ENCODE measurements around the gene TCN2. TPM values are rescaled to one million over a fixed set of nuclear protein-coding genes. Genes with fewer than 3 reads are reported as not detected.
A peak's percentile ranks its signal among the peaks of the same experiment; 100 is the strongest.

TCN2 gene
- total and polyA plus RNA-seq, 5 donors from 2014 or later, result 0.23 to 1.7 (median 0.85) TPM

- peaks cover 0 to 3% (median 0%) of the 10 kb centered on the region in 7 donors for H3K9me3 Mint-ChIP-seq
- H3K4me3 Mint-ChIP-seq, result no peak overlapping the region
- no peaks in the 10 kb centered on the region for H3K27me3 Mint-ChIP-seq
- DNase-seq (no peak), ATAC-seq (ENCODE audit: low read depth in 2 of 2) (no peak)
- H3K4me3 ChIP-seq (ENCODE audit: low read depth, low read length), result no peak overlapping the region
- no peaks in the 10 kb centered on the region for H3K36me3 ChIP-seq (ENCODE audit: control insufficient read depth, insufficient read depth, low read length)
- no peaks in the 10 kb centered on the region for H3K9me3 ChIP-seq (ENCODE audit: control insufficient read depth in 2 of 2, low read length in 2 of 2)
- H3K4me1 ChIP-seq (ENCODE audit: control insufficient read depth, insufficient read depth, low read length, poor library complexity, severe bottlenecking), result peaks cover 18% of the 10 kb centered on the region
- peaks cover 4% of the 10 kb centered on the region for H3K36me3 Mint-ChIP-seq
- no peak overlapping the region for H3K27ac Mint-ChIP-seq
- peaks cover 0 to 34% (median 21%) of the 10 kb centered on the region in 4 donors for H3K4me1 Mint-ChIP-seq
- H3K27me3 ChIP-seq (ENCODE audit: control insufficient read depth, insufficient read depth, low read length), result no peaks in the 10 kb centered on the region
- no peak overlapping the region for H3K27ac ChIP-seq (ENCODE audit: insufficient read depth, low read length, poor library complexity, severe bottlenecking)
Observed at GRCh38 chr22:30640839-30641430, 34.0 kb downstream of the TCN2 start.

GRCh38 chr22:30643055-30643875, 36.3 kb downstream of the TCN2 start:
- Histone ChIP-seq H3K36me3 (ENCODE audit: control insufficient read depth, insufficient read depth, low read length) (no peaks in the 10 kb centered on the region), H3K9me3 (ENCODE audit: control insufficient read depth in 2 of 2, low read length in 2 of 2) (no peaks in the 10 kb centered on the region), H3K27me3 (ENCODE audit: control insufficient read depth, insufficient read depth, low read length) (no peaks in the 10 kb centered on the region), H3K4me3 (ENCODE audit: low read depth, low read length) (no peak overlapping the region), H3K27ac (ENCODE audit: insufficient read depth, low read length, poor library complexity, severe bottlenecking) (no peak overlapping the region), H3K4me1 (ENCODE audit: control insufficient read depth, insufficient read depth, low read length, poor library complexity, severe bottlenecking) (no peaks in the 10 kb centered on the region)
- H3K4me1 Mint-ChIP-seq, result peaks cover 0 to 24% (median 13%) of the 10 kb centered on the region in 4 donors
- H3K27me3 Mint-ChIP-seq, result no peaks in the 10 kb centered on the region
- H3K36me3 Mint-ChIP-seq, result peaks cover 9% of the 10 kb centered on the region
- peak overlapping the region in 2 of 3 donors; percentile 29 to 56 for H3K27ac Mint-ChIP-seq
- DNase-seq (no peak), ATAC-seq (ENCODE audit: low read depth in 2 of 2) (no peak)
- peaks cover 0 to 3% (median 0%) of the 10 kb centered on the region in 7 donors for H3K9me3 Mint-ChIP-seq
- no peak overlapping the region for H3K4me3 Mint-ChIP-seq

- no peaks in the 10 kb centered on the region for H3K27me3 ChIP-seq (ENCODE audit: control insufficient read depth, insufficient read depth, low read length)
- H3K9me3 ChIP-seq (ENCODE audit: control insufficient read depth in 2 of 2, low read length in 2 of 2), result no peaks in the 10 kb centered on the region
- H3K36me3 Mint-ChIP-seq, result peaks cover 6% of the 10 kb centered on the region
- H3K27me3 Mint-ChIP-seq, result no peaks in the 10 kb centered on the region
- no peak for DNase-seq
- peaks cover under 1 to 26% (median 13%) of the 10 kb centered on the region in 4 donors for H3K4me1 Mint-ChIP-seq
- H3K9me3 Mint-ChIP-seq, result no peaks in the 10 kb centered on the region
- no peak overlapping the region for H3K4me3 ChIP-seq (ENCODE audit: low read depth, low read length)
- H3K27ac Mint-ChIP-seq, result no peak overlapping the region
- peaks cover 10% of the 10 kb centered on the region for H3K4me1 ChIP-seq (ENCODE audit: control insufficient read depth, insufficient read depth, low read length, poor library complexity, severe bottlenecking)
- no peak overlapping the region for H3K27ac ChIP-seq (ENCODE audit: insufficient read depth, low read length, poor library complexity, severe bottlenecking)
- no peaks in the 10 kb centered on the region for H3K36me3 ChIP-seq (ENCODE audit: control insufficient read depth, insufficient read depth, low read length)
- ATAC-seq (ENCODE audit: low read depth in 2 of 2), result no peak
- H3K4me3 Mint-ChIP-seq, result peak overlapping the region in 1 of 4 donors; percentile 66
Observed at GRCh38 chr22:30646518-30647160, 39.7 kb downstream of the TCN2 start.

GRCh38 chr22:30647536-30647935, 40.6 kb downstream of the TCN2 start:
- H3K4me3 Mint-ChIP-seq, result no peak overlapping the region
- DNase-seq (no peak), ATAC-seq (ENCODE audit: low read depth in 2 of 2) (no peak)
- peaks cover 6% of the 10 kb centered on the region for H3K36me3 Mint-ChIP-seq
- H3K27ac Mint-ChIP-seq, result no peak overlapping the region
- no peak overlapping the region for H3K27ac ChIP-seq (ENCODE audit: insufficient read depth, low read length, poor library complexity, severe bottlenecking)
- no peaks in the 10 kb centered on the region for H3K9me3 Mint-ChIP-seq
- H3K9me3 ChIP-seq (ENCODE audit: control insufficient read depth in 2 of 2, low read length in 2 of 2), result no peaks in the 10 kb centered on the region
- H3K4me1 Mint-ChIP-seq, result peaks cover 9 to 30% (median 20%) of the 10 kb centered on the region in 4 donors
- H3K4me1 ChIP-seq (ENCODE audit: control insufficient read depth, insufficient read depth, low read length, poor library complexity, severe bottlenecking), result peaks cover 10% of the 10 kb centered on the region
- no peaks in the 10 kb centered on the region for H3K27me3 Mint-ChIP-seq
- no peaks in the 10 kb centered on the region for H3K27me3 ChIP-seq (ENCODE audit: control insufficient read depth, insufficient read depth, low read length)
- H3K4me3 ChIP-seq (ENCODE audit: low read depth, low read length), result no peak overlapping the region
- H3K36me3 ChIP-seq (ENCODE audit: control insufficient read depth, insufficient read depth, low read length), result no peaks in the 10 kb centered on the region

GRCh38 chr22:30648825-30649224, 41.9 kb downstream of the TCN2 start:
- no peaks in the 10 kb centered on the region for H3K9me3 Mint-ChIP-seq
- peak overlapping the region in 1 of 3 donors; percentile 71 for H3K27ac Mint-ChIP-seq
- peaks cover 9 to 37% (median 16%) of the 10 kb centered on the region in 4 donors for H3K4me1 Mint-ChIP-seq

GRCh38 chr22:30649430-30650007, 42.5 kb downstream of the TCN2 start:
- DNase-seq (peak in 2 of 3 donors; percentile 30 to 84), ATAC-seq (ENCODE audit: low read depth in 2 of 2) (peak; percentile 99)
- H3K27me3 Mint-ChIP-seq, result no peaks in the 10 kb centered on the region
- Histone ChIP-seq H3K4me3 (ENCODE audit: low read depth, low read length) (no peak overlapping the region), H3K27me3 (ENCODE audit: control insufficient read depth, insufficient read depth, low read length) (no peaks in the 10 kb centered on the region), H3K27ac (ENCODE audit: insufficient read depth, low read length, poor library complexity, severe bottlenecking) (peak overlapping the region; percentile 47), H3K4me1 (ENCODE audit: control insufficient read depth, insufficient read depth, low read length, poor library complexity, severe bottlenecking) (peaks cover 10% of the 10 kb centered on the region), H3K36me3 (ENCODE audit: control insufficient read depth, insufficient read depth, low read length) (no peaks in the 10 kb centered on the region), H3K9me3 (ENCODE audit: control insufficient read depth in 2 of 2, low read length in 2 of 2) (no peaks in the 10 kb centered on the region)
- H3K9me3 Mint-ChIP-seq, result no peaks in the 10 kb centered on the region
- peak overlapping the region in 1 of 3 donors; percentile 71 for H3K27ac Mint-ChIP-seq
- H3K4me1 Mint-ChIP-seq, result peaks cover 9 to 35% (median 15%) of the 10 kb centered on the region in 4 donors
- H3K4me3 Mint-ChIP-seq, result peak overlapping the region in 1 of 4 donors; percentile 32
- peaks cover 6% of the 10 kb centered on the region for H3K36me3 Mint-ChIP-seq

More at GRCh38 chr22:30648825-30649224, 41.9 kb downstream of the TCN2 start:
- no peak for ATAC-seq (ENCODE audit: low read depth in 2 of 2)
- Histone ChIP-seq H3K9me3 (ENCODE audit: control insufficient read depth in 2 of 2, low read length in 2 of 2) (no peaks in the 10 kb centered on the region), H3K27ac (ENCODE audit: insufficient read depth, low read length, poor library complexity, severe bottlenecking) (no peak overlapping the region), H3K36me3 (ENCODE audit: control insufficient read depth, insufficient read depth, low read length) (no peaks in the 10 kb centered on the region), H3K27me3 (ENCODE audit: control insufficient read depth, insufficient read depth, low read length) (no peaks in the 10 kb centered on the region), H3K4me1 (ENCODE audit: control insufficient read depth, insufficient read depth, low read length, poor library complexity, severe bottlenecking) (peaks cover 10% of the 10 kb centered on the region), H3K4me3 (ENCODE audit: low read depth, low read length) (no peak overlapping the region)
- Mint-ChIP-seq H3K27me3 (no peaks in the 10 kb centered on the region), H3K4me3 (no peak overlapping the region), H3K36me3 (peaks cover 6% of the 10 kb centered on the region)
- no peak for DNase-seq

GRCh38 chr22:30650508-30651116, 43.6 kb downstream of the TCN2 start:
- Mint-ChIP-seq H3K36me3 (peaks cover 10% of the 10 kb centered on the region), H3K9me3 (no peaks in the 10 kb centered on the region), H3K4me1 (peaks cover 9 to 34% (median 15%) of the 10 kb centered on the region in 4 donors), H3K4me3 (no peak overlapping the region), H3K27ac (peak overlapping the region in 1 of 3 donors; percentile 80), H3K27me3 (no peaks in the 10 kb centered on the region)
- no peak for ATAC-seq (ENCODE audit: low read depth in 2 of 2)
- H3K4me3 ChIP-seq (ENCODE audit: low read depth, low read length), result no peak overlapping the region
- H3K27me3 ChIP-seq (ENCODE audit: control insufficient read depth, insufficient read depth, low read length), result no peaks in the 10 kb centered on the region
- H3K27ac ChIP-seq (ENCODE audit: insufficient read depth, low read length, poor library complexity, severe bottlenecking), result no peak overlapping the region
- H3K36me3 ChIP-seq (ENCODE audit: control insufficient read depth, insufficient read depth, low read length), result no peaks in the 10 kb centered on the region
- H3K9me3 ChIP-seq (ENCODE audit: control insufficient read depth in 2 of 2, low read length in 2 of 2), result no peaks in the 10 kb centered on the region
- H3K4me1 ChIP-seq (ENCODE audit: control insufficient read depth, insufficient read depth, low read length, poor library complexity, severe bottlenecking), result peaks cover 10% of the 10 kb centered on the region
- DNase-seq, result no peak

Measured in CD4-positive, CD25-positive, alpha-beta regulatory T cell (primary cell).